ENCODE measurements around the gene RPL18.
"Not testable (repeated sequence)": the region's sequence is repeated elsewhere in the genome, so short reads cannot be mapped to it uniquely, and the experiment has no call there.

The RPL18 gene

GRCh38 chr19:48644355-48644754 is 25.4 kb upstream of the RPL18 start:
- DNase-seq, result no peak

- no peak for DNase-seq
These were observed 23.9 kb upstream of the RPL18 start for GRCh38 chr19:48642862-48643261.

- no peak for DNase-seq
These were observed 22.9 kb upstream of the RPL18 start for GRCh38 chr19:48641850-48642249.

- no peak for DNase-seq
These were observed 20.8 kb upstream of the RPL18 start for GRCh38 chr19:48639483-48640375.

- no peak for DNase-seq
These were observed 19.9 kb upstream of the RPL18 start for GRCh38 chr19:48638831-48639381.

GRCh38 chr19:48637948-48638830 is 19.2 kb upstream of the RPL18 start:
- peak; percentile 54 for DNase-seq

- peak; percentile 93 for DNase-seq
These were observed 18.5 kb upstream of the RPL18 start for GRCh38 chr19:48637449-48637947.

- DNase-seq, result no peak
These were observed 18.0 kb upstream of the RPL18 start, which contains the start of gene DBP for GRCh38 chr19:48636859-48637448. Gene DBP, minus strand, starts transcription at chr19:48637379. Its CDS starts 385 bp downstream, at chr19:48636994.

GRCh38 chr19:48635966-48636858 is 17.2 kb upstream of the RPL18 start:
- no peak for DNase-seq

GRCh38 chr19:48635263-48635965 is 16.4 kb upstream of the RPL18 start:
- DNase-seq, result no peak

- peak; percentile 83 for DNase-seq
These were observed 15.7 kb upstream of the RPL18 start for GRCh38 chr19:48634424-48635262.

GRCh38 chr19:48634036-48634342 is 15.0 kb upstream of the RPL18 start:
- DNase-seq, result no peak

- no peak for DNase-seq
These were observed 14.4 kb upstream of the RPL18 start for GRCh38 chr19:48633148-48634035.

GRCh38 chr19:48632692-48633147 is 13.7 kb upstream of the RPL18 start:
- DNase-seq, result no peak

GRCh38 chr19:48632286-48632685 is 13.3 kb upstream of the RPL18 start:
- DNase-seq, result not testable (repeated sequence)

GRCh38 chr19:48631225-48631624 is 12.2 kb upstream of the RPL18 start:
- no peak for DNase-seq

GRCh38 chr19:48630296-48631063 is 11.5 kb upstream of the RPL18 start:
- DNase-seq, result no peak

- no peak for DNase-seq
These were observed 10.8 kb upstream of the RPL18 start for GRCh38 chr19:48629599-48630295.

Data from NCI-H2081 treated with DMSO at 0.1 percent for 48 hours (cell line).